GM19043 (cell line): ENCODE results near the gene RTP3.

Experiments
- ATAC-seq: cut with Tn5 transposase; IDR thresholded peaks from one replicate; pipeline ENCODE4 v1.9.1; 2021; ENCODE audit warnings: low read depth; ENCODE audit not compliant: unreplicated experiment

Gene RTP3

GRCh38 chr3:46497556-46498265 is at the start of gene RTP3:
Gene RTP3 (plus strand): TSS chr3:46497976. CDS start chr3:46498063, 87 bp downstream.
- no peak for ATAC-seq

DNA sequence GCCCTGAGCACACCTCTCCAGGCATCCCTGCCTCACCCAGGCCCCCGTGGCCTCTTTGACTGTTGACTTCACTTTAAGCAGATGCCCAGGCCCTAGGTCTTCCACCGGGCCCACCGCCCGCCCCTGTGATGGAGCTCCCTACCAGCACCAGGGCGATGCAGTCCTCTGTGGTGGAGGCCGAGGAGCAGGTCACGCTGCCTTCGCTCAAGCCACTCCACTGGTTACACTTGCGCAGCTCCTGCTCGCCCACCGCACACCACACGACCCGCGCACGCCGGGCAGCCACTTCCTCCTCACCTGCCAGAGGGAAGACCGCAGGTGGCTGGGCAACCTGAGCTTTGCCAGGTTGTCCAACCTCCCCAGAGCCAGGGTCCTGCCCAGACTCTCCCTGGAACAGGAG is 49.1 kb upstream of the RTP3 start:
- ATAC-seq: no peak

DNA sequence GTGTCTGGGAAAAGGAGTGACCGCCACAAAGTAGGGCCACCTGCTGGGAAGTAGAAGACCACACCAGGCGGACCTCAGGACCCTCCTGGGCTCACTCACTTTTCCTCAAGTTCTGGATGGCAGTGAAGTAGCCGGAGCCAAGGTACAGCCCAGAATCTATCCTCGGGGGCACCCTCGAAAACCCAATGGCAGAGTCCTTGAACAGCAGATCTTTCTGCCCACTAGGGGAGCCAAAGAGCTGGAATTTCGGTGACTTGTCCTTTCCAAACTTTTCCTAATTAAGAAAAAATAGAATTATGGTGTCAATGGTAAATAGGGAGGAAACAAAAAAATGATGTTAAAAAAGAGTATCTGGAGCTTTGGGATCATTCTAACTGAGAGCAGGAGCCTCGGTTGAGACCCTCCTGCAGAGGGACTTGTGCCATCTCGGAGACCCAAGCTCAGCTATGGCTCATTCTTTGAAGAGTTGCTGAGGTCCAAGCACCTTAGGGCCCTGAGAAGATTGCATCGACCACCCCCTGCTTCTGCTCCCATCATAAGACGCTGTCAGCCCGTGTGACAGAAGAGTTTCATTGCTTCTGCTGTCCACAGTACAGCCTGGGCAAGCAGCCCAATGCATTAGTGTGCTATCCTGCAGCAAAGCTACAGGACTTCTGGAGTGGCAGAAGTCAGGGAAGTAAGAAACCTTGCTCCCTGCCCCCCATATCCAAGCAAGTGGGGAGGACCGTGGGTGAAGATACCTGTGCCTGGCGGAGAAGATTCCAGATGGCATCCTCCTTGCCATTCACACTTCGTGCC is 47.8 kb upstream of the RTP3 start:
- ATAC-seq: no peak

GRCh38 chr3:46453526-46454208 is 44.1 kb upstream of the RTP3 start:
- ATAC-seq: no peak

GRCh38 chr3:46454209-46454595 is 43.6 kb upstream of the RTP3 start:
- ATAC-seq: no peak

DNA sequence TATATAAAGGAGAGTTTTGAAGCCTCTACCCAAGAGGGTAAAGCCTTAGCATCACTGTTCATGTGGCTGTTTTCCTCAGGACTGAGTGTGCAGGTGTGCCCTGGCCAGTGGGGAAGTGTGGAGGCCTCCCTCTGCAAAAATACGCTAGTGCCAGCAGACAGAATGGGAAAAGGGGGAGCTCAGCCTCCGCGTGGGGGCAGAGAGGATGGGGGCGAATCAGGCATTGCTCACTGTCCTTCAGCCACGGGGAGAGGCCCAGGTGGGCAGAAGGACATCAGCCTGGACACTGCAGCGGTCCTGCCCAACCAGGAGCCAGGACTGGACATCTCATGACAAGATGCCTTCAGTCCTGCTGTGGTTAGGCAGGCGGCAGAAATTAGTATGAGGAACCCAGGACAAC is 43.2 kb upstream of the RTP3 start:
- no peak for ATAC-seq

DNA sequence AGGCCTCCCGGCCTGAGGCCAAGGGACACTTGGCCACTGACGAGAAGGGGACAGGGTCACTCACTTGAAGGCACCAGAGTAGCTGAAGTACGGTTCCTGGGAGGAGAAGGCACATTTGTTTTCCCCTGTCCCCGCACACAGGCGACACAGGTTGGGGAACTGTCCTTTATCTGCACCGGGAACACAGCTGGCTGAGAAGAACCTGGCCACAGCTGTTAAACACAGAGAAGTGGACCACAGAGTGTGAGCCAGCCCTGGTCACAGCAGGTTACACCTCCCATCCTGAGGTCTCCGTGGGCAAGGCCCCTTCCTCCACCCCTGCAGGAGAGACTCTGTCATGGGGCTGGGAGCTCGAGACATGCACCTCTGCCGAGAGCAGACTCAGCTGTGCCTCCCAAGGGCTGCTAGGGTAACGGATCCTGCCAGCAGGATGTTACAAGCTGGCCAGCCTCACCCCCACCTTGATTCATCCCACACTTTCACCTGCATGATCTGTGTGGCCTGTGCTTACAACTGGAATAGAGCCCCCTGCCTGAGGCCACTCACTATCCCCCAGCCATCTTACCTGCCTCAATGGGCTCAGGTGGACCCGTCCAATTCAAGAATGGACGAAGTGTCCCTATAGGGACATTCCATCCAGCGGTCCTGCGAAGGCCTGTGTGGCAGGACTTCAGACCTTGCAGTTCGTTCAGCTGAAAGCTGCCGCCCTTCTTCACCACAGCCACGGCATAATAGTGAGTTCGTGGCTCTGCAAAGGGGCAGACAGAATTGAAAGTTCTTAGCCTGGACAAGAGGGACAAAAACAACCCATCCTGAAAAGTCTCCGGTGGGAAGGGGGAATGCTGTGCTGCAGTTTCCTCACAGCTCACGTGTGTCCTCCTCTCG is 42.3 kb upstream of the RTP3 start:
- no peak for ATAC-seq

- ATAC-seq: no peak
These were observed 41.7 kb upstream of the RTP3 start for GRCh38 chr3:46456118-46456517.

DNA sequence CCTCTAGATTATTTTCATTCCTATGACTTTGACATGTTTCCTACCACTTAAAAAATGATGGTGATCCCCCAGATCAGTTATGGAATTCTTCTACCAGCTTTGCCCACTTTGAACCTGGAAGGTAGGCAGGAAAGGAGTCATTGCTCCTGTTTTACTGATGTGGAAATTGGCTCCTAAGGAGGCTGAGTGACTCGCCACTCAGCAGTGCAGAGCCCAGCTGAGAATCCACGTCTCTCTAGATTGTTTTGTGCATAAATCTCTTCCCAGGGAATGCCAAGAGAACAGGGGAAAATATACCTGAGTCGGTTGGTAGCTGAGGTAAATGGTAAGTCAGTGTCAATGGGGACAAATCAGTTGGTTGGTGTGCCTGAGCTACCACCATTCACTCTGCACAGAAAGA is 37.7 kb upstream of the RTP3 start:
- no peak for ATAC-seq

GRCh38 chr3:46462111-46462510 is 35.7 kb upstream of the RTP3 start:
- no peak for ATAC-seq

DNA sequence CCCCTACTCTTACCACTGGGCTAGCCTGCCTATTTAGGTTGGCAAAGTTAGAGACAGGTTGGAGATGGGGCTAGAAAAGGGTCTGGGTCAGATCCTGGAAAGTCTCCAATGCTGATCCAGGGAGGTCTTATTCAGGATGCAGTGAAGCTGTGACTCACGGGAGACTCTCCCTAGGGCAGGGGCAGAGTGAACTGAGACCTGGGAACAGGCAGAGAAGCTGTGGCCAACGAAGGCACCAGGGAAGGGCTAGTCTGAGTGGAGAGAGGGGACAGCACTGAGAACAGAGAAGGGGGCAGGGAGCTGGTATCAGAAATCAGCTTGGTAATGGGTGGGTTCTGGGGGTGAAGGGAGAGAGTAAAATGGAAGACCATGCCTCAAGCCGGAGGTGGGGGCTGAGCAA is 35.3 kb upstream of the RTP3 start:
- ATAC-seq: no peak

DNA sequence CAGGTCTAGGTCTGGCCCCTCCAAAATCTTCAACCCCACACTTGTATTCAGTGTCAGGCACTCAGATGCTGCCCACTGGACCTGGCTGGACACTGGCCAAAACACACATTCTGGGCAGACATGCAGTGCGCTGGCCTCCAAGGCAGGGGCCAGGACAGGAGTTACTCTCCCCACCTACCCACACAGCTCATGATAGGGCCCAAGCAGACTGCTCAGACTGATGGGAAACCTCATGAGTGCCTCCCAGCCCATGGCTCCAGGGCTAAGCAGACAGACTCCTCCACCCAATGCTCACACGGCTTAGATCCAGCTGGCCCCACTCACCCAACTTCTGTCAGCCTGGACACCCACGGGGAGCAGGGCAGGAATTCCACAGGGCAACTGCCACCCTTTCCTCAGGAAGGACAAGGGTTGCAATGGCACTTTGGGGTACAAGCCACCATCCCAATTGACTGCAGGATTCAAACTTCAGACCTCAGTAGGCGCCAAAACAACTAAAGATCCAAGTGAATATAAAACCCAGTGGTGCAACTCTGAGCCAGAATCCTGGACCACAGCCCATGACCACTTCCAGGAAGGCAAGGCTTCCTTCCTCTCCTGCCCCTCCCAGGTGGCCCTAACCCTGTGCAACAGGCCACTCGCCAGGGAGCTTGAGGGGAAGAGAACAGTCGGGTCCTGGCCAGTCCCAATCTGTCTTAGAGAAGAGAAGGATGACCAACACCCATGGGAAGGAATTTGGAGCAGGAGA is 34.5 kb upstream of the RTP3 start:
- no peak for ATAC-seq

DNA sequence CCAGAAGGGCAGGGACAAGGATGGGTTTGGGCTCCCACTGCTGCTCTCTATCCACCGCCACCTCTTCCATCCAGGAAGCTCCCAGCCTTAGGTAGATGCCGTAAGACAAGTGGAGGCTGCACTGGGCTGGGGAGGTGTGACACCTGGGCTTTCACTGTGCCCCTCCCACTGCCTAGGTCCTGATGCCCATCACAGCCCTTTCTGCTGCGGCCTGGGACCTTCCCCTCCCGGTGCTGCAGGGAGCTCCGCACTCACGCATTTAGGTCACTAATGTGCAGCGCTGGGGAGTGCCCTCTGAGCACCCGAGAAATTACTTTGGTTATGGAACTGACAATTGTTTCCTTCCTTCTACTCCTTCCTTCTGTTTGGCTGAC is 33.9 kb upstream of the RTP3 start:
- ATAC-seq: no peak

GRCh38 chr3:46464326-46465195 is 33.2 kb upstream of the RTP3 start, which contains the start of gene LTF:
Gene LTF (minus strand): TSS chr3:46464905. CDS start chr3:46464867, 38 bp downstream.
- ATAC-seq: no peak

GRCh38 chr3:46465196-46465520 is 32.6 kb upstream of the RTP3 start:
- no peak for ATAC-seq

DNA sequence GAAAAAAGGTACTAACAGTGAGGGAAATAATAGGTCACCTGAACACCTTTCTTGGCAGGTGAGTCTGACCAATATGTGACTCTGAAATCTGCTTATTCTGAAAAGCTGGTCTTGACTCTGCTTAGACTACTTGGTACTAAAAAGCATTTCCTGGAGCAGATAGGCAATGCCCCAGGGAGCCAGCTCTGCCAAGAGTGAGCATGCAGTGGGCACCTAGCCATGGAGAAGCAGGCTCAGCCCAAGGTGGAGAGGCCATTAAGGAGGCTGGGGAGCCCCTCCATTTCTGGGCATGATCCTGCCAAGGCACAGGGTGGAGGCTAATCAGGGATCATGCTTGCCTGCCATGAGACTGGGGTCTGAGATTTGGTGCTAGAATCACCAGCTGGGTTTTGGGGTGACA is 31.5 kb upstream of the RTP3 start:
- no peak for ATAC-seq

- ATAC-seq: no peak
These were observed 30.8 kb upstream of the RTP3 start for GRCh38 chr3:46466871-46467403.

DNA sequence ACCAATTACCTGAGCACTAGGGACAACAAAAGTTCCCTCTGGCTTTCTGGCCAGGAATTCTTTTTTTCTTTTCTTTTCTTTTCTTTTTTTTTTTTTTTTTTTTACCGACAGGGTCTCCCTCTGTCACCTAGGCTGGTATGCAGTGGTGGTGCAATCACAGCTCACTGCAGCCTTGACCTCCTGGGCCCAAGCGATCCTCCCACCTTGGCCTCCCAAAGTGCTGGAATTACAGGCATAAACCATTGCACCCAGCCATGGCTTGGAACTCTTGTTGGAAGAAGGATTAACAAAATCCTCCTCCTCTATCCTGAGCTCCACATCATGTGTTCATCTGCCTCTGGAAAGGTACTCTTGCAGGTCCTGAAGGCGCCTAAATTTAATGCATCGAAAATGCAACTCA is 30.2 kb upstream of the RTP3 start:
- no peak for ATAC-seq
